ENCODE measurements around the gene TP53RK. TPM values are rescaled to one million over a fixed set of nuclear protein-coding genes. Genes with fewer than 3 reads are reported as not detected.

TP53RK gene
- total RNA-seq, 6 donors from 2014 or later, result 8.1 to 21.9 (median 12.5) TPM

- ATAC-seq (ENCODE audit: low FRiP score in 2 of 2) (no peak), DNase-seq (no peak)
- H3K36me3 ChIP-seq, result no peaks in the 10 kb centered on the region
- no peaks in the 10 kb centered on the region for H3K27me3 ChIP-seq
- TF ChIP-seq, protein P1, sequence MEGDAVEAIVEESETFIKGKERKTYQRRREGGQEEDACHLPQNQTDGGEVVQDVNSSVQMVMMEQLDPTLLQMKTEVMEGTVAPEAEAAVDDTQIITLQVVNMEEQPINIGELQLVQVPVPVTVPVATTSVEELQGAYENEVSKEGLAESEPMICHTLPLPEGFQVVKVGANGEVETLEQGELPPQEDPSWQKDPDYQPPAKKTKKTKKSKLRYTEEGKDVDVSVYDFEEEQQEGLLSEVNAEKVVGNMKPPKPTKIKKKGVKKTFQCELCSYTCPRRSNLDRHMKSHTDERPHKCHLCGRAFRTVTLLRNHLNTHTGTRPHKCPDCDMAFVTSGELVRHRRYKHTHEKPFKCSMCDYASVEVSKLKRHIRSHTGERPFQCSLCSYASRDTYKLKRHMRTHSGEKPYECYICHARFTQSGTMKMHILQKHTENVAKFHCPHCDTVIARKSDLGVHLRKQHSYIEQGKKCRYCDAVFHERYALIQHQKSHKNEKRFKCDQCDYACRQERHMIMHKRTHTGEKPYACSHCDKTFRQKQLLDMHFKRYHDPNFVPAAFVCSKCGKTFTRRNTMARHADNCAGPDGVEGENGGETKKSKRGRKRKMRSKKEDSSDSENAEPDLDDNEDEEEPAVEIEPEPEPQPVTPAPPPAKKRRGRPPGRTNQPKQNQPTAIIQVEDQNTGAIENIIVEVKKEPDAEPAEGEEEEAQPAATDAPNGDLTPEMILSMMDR (IDR thresholded peaks at IDR 0.05), result no peak
- TF ChIP-seq POLR2A (IDR thresholded peaks at IDR 0.05) (no peak), POLR2AphosphoS5 (IDR thresholded peaks at IDR 0.05) (no peak), EP300 (IDR thresholded peaks at IDR 0.05) (no peak)
- H3K27ac ChIP-seq, result no peak overlapping the region
- no peak overlapping the region for H3K4me3 ChIP-seq
- no peaks in the 10 kb centered on the region for H3K4me1 ChIP-seq
- 100% methylated on average over 1 to 5 of the region's 5 CpGs for WGBS, 2 donors
- peaks cover 8 to 17% (median 12%) of the 10 kb centered on the region in 4 donors for H3K9me3 ChIP-seq
Observed at GRCh38 chr20:46672543-46673148, 16.6 kb downstream of the TP53RK start.

- H3K36me3 ChIP-seq, result no peaks in the 10 kb centered on the region
- TF ChIP-seq, protein P1 (IDR thresholded peaks at IDR 0.05), result no peak
- TF ChIP-seq POLR2AphosphoS5 (IDR thresholded peaks at IDR 0.05), result no peak
- no peak for TF ChIP-seq EP300 (IDR thresholded peaks at IDR 0.05)
- no peak for TF ChIP-seq POLR2A (IDR thresholded peaks at IDR 0.05)
- H3K4me1 ChIP-seq, result no peaks in the 10 kb centered on the region
- peaks cover 8 to 17% (median 12%) of the 10 kb centered on the region in 4 donors for H3K9me3 ChIP-seq
- 96 to 98% methylated on average over 3 of the region's 3 CpGs for WGBS, 2 donors
- no peak overlapping the region for H3K27ac ChIP-seq
- H3K4me3 ChIP-seq, result no peak overlapping the region
- no peak for ATAC-seq (ENCODE audit: low FRiP score in 2 of 2)
- H3K27me3 ChIP-seq, result no peaks in the 10 kb centered on the region
- DNase-seq, result no peak
Observed at GRCh38 chr20:46671866-46672542, 17.2 kb downstream of the TP53RK start.

GRCh38 chr20:46670585-46671584 is 18.4 kb downstream of the TP53RK start:
- Histone ChIP-seq H3K27ac (no peak overlapping the region), H3K36me3 (no peaks in the 10 kb centered on the region), H3K27me3 (no peaks in the 10 kb centered on the region), H3K4me3 (no peak overlapping the region), H3K9me3 (peaks cover 8 to 17% (median 12%) of the 10 kb centered on the region in 4 donors), H3K4me1 (no peaks in the 10 kb centered on the region)
- no peak for ATAC-seq (ENCODE audit: low FRiP score in 2 of 2)
- WGBS, 2 donors, result 48 to 56% methylated on average over 3 of the region's 3 CpGs
- TF ChIP-seq POLR2AphosphoS5 (IDR thresholded peaks at IDR 0.05) (no peak), POLR2A (IDR thresholded peaks at IDR 0.05) (no peak), EP300 (IDR thresholded peaks at IDR 0.05) (no peak)
- TF ChIP-seq, protein P1 (IDR thresholded peaks at IDR 0.05), result no peak
- no peak for DNase-seq

DNA sequence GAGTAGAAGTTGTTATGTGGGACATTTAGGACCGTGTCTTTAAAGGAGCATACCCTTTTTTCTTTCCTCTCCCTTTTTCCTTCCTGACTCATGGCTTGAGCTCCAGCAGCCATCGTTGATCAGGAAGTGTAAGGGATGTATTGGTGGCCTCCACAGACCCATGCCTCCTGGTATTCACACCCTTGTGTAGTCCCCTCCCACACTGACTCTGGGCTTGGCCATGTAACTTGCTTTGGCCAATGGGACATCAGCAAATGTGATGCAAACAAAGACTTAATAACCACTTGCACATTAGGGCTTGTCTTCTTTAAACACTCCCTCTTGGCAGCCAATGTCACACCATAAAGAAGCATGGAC is 19.0 kb downstream of the TP53RK start:
- Histone ChIP-seq H3K4me3 (no peak overlapping the region), H3K36me3 (no peaks in the 10 kb centered on the region), H3K27ac (no peak overlapping the region), H3K27me3 (no peaks in the 10 kb centered on the region), H3K9me3 (peaks cover 8 to 17% (median 12%) of the 10 kb centered on the region in 4 donors), H3K4me1 (no peaks in the 10 kb centered on the region)
- ATAC-seq (ENCODE audit: low FRiP score in 2 of 2), result no peak
- 69 to 80% methylated on average over 2 of the region's 2 CpGs for WGBS, 2 donors
- DNase-seq, result no peak
- TF ChIP-seq POLR2A (IDR thresholded peaks at IDR 0.05) (no peak), POLR2AphosphoS5 (IDR thresholded peaks at IDR 0.05) (no peak), EP300 (IDR thresholded peaks at IDR 0.05) (no peak)
- TF ChIP-seq, protein P1 (IDR thresholded peaks at IDR 0.05), result no peak

Measured in upper lobe of left lung (tissue), 6 donors.